OCI-LY7 (cell line): ENCODE data around the gene PCDH10. TPM values are rescaled to one million over a fixed set of nuclear protein-coding genes. Genes with fewer than 3 reads are reported as not detected.

Experiments
- BruUV-seq: library from RNA; stranded (reverse); fragments of 400-500 nt; replicated peaks from 2 replicates; lab custom pipeline; 2021; lab: Mats Ljungman, UMichigan
- CTCF ChIA-PET: fragments of 300-600 bp; sonication (Branson Sonifier 250); formaldehyde crosslinking; loops from one replicate; lab custom pipeline; 2022; ENCODE audit warnings: antibody characterized with exemption; ENCODE audit not compliant: unreplicated experiment; lab: Charles Lee
- POLR2A ChIA-PET: fragments of 300-600 bp; sonication (Branson Sonifier 250); formaldehyde crosslinking; loops from one replicate; lab custom pipeline; 2022; ENCODE audit warnings: antibody characterized with exemption; lab: Charles Lee
- DNase-seq: peaks from one replicate; pipeline ENCODE4 v3.0.0-alpha.2; 2015; ENCODE audit warnings: low spot score
- H2AFZ ChIP-seq: fragments of 200-600 bp; sonication (generic), shearing (Covaris generic); 2 replicates; pipeline ENCODE4 v1.6.1; 2014; ENCODE audit warnings: mild to moderate bottlenecking, antibody characterized with exemption, low read length, moderate library complexity
- H3K27ac ChIP-seq: fragments of 200-600 bp; sonication (generic); 2 replicates; pipeline ENCODE4 v1.5.1; 2014; ENCODE audit warnings: mixed run types, low read depth, mild to moderate bottlenecking, moderate library complexity, low read length, inconsistent platforms; ENCODE audit not compliant: poor library complexity, severe bottlenecking
- H3K36me3 ChIP-seq: fragments of 200-600 bp; sonication (generic); 2 replicates; pipeline ENCODE4 v1.6.1; 2014; ENCODE audit warnings: mild to moderate bottlenecking, antibody characterized with exemption, low read length, moderate library complexity, mixed read lengths; ENCODE audit not compliant: insufficient read depth
- H3K4me1 ChIP-seq: fragments of 200-600 bp; sonication (generic); 2 replicates; pipeline ENCODE4 v1.5.1; 2014; ENCODE audit warnings: mild to moderate bottlenecking, low read length; ENCODE audit not compliant: insufficient read depth, poor library complexity, severe bottlenecking
- H3K4me2 ChIP-seq: fragments of 200-600 bp; sonication (generic); 2 replicates; pipeline ENCODE4 v1.6.1; 2014; ENCODE audit warnings: mild to moderate bottlenecking, low read length
- H3K4me3 ChIP-seq: fragments of 200-600 bp; sonication (generic); 2 replicates; pipeline ENCODE4 v1.5.1; 2014; ENCODE audit warnings: mild to moderate bottlenecking, low read depth, low read length; ENCODE audit not compliant: poor library complexity, severe bottlenecking
- H3K79me2 ChIP-seq: fragments of 200-600 bp; sonication (generic); 2 replicates; pipeline ENCODE4 v1.6.1; 2016; ENCODE audit warnings: low read depth, mild to moderate bottlenecking, low read length, moderate library complexity, mixed read lengths; ENCODE audit not compliant: insufficient read depth
- H3K9me2 ChIP-seq: fragments of 200-600 bp; sonication (generic); 2 replicates; pipeline ENCODE4 v1.6.1; 2016; ENCODE audit warnings: mild to moderate bottlenecking, low read length, mixed read lengths; ENCODE audit not compliant: insufficient read depth
- H3K9me3 ChIP-seq: fragments of 200-600 bp; sonication (generic); 2 replicates; pipeline ENCODE4 v1.6.1; 2014; ENCODE audit warnings: mild to moderate bottlenecking, mixed run types, low read length, mixed read lengths
- H4K20me1 ChIP-seq: fragments of 200-600 bp; sonication (generic); 2 replicates; pipeline ENCODE4 v1.6.1; 2014; ENCODE audit warnings: mild to moderate bottlenecking, antibody characterized with exemption, low read length, moderate library complexity, mixed read lengths; ENCODE audit not compliant: insufficient read depth
- EZH2phosphoT487 ChIP-seq: fragments of 200-600 bp; sonication (generic); IDR thresholded peaks from 2 replicates; pipeline ENCODE4 v1.6.1; 2018; ENCODE audit warnings: low read depth, borderline replicate concordance, mild to moderate bottlenecking, mixed run types, antibody characterized with exemption, low read length, moderate library complexity, mixed read lengths
- intact Hi-C: fragments of 100-400 bp; cut with micrococcal nuclease; formaldehyde crosslinking; loops from one replicate; pipeline ENCODE4 v1.10.0; 2022; ENCODE audit not compliant: unreplicated experiment
- total RNA-seq, 2 experiments: library from RNA; depleted of rRNA in 1 of 2; stranded (reverse); fragments of >200 nt in 1 of 2; shearing (Covaris generic) in 1 of 2; gene quantifications; 2 replicates each; pipeline ENCODE4 v1.2.3, GENCODE V29; 2014 to 2022
- TF ChIP-seq, protein P1 (sequence below): fragments of 200-600 bp; sonication (generic); conservative IDR thresholded peaks from 2 replicates; pipeline ENCODE4 v1.5.1; 2014; ENCODE audit warnings: mild to moderate bottlenecking, antibody characterized with exemption, low read length, moderate library complexity, mixed read lengths

Gene PCDH10
- total RNA-seq, 2 experiments from 2014 or later, result not detected

DNA sequence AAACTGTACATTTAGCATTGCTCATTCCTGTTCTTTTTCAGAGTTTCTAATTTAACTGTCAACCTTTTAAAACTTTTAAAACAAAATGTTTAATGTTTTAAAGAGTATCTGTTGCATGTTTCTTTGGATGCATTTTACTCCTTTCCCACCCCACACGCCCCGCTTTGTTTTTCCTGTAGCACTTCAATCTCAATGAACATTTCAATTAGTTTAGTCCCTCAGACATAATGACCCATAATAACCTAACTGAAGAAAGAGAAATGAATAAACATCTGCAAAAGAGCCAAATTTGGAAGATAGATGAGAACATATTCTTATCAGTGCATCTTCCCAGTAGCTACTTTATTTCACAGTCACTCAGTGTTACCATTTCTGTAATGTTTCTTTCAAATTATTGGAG, 7.5 kb downstream of the PCDH10 start:
- DNase-seq, result no peak
- Histone ChIP-seq H3K27ac (no peak overlapping the region), H3K4me2 (no peak overlapping the region), H4K20me1 (no peaks in the 10 kb centered on the region), H3K9me3 (no peaks in the 10 kb centered on the region), H3K9me2 (no peaks in the 10 kb centered on the region), H3K4me1 (no peaks in the 10 kb centered on the region), H3K36me3 (no peaks in the 10 kb centered on the region), H2AFZ (no peak overlapping the region), H3K4me3 (no peak overlapping the region), H3K79me2 (no peaks in the 10 kb centered on the region)
- BruUV-seq, result no TSS peak
- TF ChIP-seq, protein P1, sequence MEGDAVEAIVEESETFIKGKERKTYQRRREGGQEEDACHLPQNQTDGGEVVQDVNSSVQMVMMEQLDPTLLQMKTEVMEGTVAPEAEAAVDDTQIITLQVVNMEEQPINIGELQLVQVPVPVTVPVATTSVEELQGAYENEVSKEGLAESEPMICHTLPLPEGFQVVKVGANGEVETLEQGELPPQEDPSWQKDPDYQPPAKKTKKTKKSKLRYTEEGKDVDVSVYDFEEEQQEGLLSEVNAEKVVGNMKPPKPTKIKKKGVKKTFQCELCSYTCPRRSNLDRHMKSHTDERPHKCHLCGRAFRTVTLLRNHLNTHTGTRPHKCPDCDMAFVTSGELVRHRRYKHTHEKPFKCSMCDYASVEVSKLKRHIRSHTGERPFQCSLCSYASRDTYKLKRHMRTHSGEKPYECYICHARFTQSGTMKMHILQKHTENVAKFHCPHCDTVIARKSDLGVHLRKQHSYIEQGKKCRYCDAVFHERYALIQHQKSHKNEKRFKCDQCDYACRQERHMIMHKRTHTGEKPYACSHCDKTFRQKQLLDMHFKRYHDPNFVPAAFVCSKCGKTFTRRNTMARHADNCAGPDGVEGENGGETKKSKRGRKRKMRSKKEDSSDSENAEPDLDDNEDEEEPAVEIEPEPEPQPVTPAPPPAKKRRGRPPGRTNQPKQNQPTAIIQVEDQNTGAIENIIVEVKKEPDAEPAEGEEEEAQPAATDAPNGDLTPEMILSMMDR, result no peak
- no peak for TF ChIP-seq EZH2phosphoT487
- ChIA-PET POLR2A (no interaction called here), CTCF (no interaction called here)
- intact Hi-C loops, result no loop called here

DNA sequence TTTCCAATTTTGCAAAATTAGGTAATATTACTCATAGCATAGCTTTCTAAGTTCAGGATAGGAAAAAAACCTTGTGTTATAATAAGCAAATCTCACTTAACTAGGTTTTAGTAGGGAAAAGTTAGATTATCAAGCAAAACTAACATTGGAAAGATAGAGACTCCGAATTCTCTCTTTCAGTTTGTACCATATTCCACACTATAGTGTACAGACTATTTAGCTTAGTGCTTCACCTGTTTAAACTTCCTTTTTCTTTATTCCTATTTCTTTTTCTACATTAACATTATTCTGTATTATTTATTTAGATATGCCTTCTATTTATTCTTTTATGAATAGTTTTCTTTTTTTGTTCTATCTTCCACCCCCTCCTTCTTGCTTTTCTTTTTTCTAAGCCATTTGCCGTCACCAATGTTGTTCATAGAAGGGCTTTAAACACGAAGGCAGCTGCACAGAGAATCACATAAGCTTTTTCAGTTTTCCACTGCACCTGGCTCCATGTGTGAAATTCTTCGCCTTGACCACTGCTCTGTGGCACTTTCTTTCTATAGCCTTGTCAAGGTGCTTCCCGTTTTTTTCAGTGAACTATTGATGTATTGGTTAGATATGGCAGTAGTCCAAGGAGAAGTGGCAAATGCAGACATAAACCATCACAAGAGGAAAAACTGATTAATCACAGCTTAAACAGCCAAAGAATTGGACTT, 8.5 kb downstream of the PCDH10 start:
- Histone ChIP-seq H3K4me2 (no peak overlapping the region), H3K27ac (no peak overlapping the region), H3K4me1 (no peaks in the 10 kb centered on the region), H2AFZ (no peak overlapping the region), H3K9me2 (no peaks in the 10 kb centered on the region), H4K20me1 (no peaks in the 10 kb centered on the region), H3K36me3 (no peaks in the 10 kb centered on the region), H3K79me2 (no peaks in the 10 kb centered on the region), H3K9me3 (no peaks in the 10 kb centered on the region), H3K4me3 (no peak overlapping the region)
- BruUV-seq, result no TSS peak
- CTCF ChIA-PET, result no interaction called here
- POLR2A ChIA-PET, result interaction anchor here (0.7 kb wide), 1 partner anchor 1982 kb away, joined by 3 read pairs; no protein-coding TSS in a partner anchor
- DNase-seq, result no peak
- no peak for TF ChIP-seq EZH2phosphoT487
- TF ChIP-seq, protein P1, result no peak
- intact Hi-C loops, result no loop called here

DNA sequence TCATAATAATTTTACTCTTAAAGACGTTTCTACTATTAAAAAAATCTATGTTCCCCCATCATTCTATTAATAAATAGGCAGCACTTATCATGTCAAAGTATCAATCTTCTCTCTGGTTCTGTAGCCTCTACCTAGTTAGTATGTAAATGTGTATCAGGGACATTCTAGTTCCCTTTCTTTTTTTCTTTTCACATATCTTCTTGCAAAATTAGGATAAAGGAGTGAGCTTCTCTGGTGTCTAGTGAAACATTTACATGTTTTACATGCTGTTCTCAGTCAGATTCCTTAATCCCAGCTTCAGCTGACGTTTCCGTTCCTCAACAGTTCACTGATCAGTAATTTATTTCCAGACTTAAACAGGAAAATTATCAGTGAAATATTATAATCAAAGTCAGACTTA, 11.8 kb downstream of the PCDH10 start:
- Histone ChIP-seq H4K20me1 (no peaks in the 10 kb centered on the region), H2AFZ (no peak overlapping the region), H3K4me3 (no peak overlapping the region), H3K27ac (no peak overlapping the region), H3K4me2 (no peak overlapping the region), H3K9me2 (no peaks in the 10 kb centered on the region), H3K9me3 (no peaks in the 10 kb centered on the region), H3K4me1 (no peaks in the 10 kb centered on the region), H3K36me3 (no peaks in the 10 kb centered on the region), H3K79me2 (no peaks in the 10 kb centered on the region)
- ChIA-PET POLR2A (interaction anchor here (0.6 kb wide), 1 partner anchor 379 kb away, joined by 4 read pairs; no protein-coding TSS in a partner anchor), CTCF (no interaction called here)
- TF ChIP-seq, protein P1, result no peak
- no peak for TF ChIP-seq EZH2phosphoT487
- no peak for DNase-seq
- intact Hi-C loops, result no loop called here
- no TSS peak for BruUV-seq
